GM19455 (cell line): ENCODE data around the gene HSPA12A.

Experiments used
- ATAC-seq: cut with Tn5 transposase; IDR thresholded peaks from one replicate; pipeline ENCODE4 v1.9.1; 2021; ENCODE audit not compliant: unreplicated experiment

Gene HSPA12A

DNA sequence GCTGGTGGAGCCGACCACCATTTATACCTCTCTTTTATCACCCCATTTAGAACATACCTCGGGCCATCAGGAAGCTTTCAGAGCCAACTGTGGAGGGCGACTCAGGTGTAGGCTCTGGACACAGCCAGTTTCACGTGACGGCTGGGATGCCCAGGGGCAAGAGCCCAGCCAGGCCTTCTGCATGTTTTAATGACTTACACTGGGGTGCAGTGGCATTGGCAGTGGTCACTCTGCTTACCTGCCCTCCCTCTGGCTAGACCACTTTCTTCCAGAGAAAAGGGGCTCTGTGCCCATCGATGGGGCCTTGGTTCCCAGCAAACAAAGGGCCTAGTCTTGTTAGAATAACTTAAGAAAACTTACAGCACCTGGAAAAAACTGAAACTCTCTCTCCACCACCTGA, 71.7 kb downstream of the HSPA12A start:
- no peak for ATAC-seq

DNA sequence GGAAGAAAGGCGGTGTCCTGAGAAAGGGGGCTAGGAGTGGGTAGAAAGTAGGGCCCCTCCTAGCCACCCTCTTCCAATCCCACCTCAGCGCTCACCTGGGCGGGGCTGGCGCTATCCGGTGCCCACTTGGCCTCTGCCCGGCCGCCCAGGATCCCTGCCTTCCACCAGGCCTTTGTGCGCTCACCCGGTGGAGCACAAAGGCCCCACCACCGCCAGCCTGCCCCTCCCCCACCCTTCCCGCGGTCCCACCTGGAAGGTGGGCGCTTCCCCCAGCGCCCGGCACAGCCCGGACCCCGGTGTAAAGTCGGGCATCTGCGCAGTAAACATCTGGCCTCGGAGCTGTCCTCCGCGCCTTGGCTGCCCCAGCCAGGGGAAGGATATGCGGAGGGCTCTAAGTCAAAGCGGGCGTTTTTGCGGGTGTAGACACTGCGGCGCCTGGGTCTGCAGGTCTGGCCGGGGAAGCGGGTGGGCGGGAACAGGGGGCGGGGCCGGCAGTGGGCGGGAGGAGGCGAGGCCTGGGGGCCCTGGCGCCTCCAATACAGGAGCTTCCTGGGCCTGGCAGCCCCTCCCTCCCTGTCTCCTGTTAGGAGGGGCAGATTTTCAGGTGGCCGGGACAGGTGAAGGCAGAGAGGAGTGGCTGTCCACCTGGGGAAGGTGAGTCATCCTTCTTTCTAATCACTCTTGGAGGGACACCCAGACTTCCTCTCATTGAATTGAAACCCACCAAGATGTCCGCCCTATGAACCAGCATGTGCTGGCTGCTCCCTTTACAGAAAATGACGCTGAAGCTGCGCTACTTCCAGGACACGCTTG, 72.3 kb downstream of the HSPA12A start:
- ATAC-seq = no peak

DNA sequence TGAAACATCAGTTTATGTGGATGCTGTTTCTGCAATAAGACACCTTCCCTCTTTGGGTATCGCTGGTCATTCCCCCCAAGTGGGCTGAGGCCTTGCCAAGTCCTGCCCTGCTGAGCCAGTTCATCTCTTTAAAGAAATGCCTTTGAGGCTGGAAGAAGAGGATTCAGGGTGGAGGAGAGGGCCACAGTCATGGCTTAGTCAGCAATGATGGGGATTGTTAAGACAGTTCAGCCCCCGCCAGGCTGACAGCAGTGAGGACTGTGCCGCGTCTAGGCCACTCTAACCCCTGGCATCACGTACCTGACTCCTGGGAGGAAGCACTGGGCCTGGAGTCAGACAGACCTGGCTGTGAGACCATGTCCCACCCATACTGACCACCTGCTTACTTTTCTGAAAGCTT, 73.3 kb downstream of the HSPA12A start:
- no peak for ATAC-seq

GRCh38 chr10:116668446-116668845, 73.9 kb downstream of the HSPA12A start:
- no peak for ATAC-seq

GRCh38 chr10:116668018-116668417, 74.3 kb downstream of the HSPA12A start:
- no peak for ATAC-seq

- no peak for ATAC-seq
These were observed 74.9 kb downstream of the HSPA12A start for GRCh38 chr10:116667484-116667883.

- no peak for ATAC-seq
These were observed 76.7 kb downstream of the HSPA12A start for GRCh38 chr10:116665541-116666125.

GRCh38 chr10:116664631-116665030, 77.7 kb downstream of the HSPA12A start:
- ATAC-seq = no peak

DNA sequence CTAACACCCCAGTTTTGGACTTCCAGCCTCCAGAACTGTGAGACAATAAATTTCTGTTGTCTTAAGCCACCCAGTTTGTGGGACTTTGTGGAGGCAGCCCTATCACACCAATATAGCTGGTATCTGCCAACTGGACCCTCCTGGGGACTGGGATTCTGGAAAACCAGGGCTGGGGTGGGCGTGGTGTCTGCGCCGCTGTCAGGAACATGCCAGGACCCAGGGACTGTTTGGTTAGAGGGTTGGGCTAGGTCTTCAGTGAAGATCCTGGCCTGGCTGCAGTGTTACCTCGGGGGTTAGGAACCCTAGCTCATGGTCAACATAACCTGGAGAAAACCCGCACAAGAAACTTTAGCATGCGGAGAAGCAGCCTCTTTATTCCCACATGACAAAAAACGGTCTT, 79.0 kb downstream of the HSPA12A start:
- ATAC-seq = no peak

DNA sequence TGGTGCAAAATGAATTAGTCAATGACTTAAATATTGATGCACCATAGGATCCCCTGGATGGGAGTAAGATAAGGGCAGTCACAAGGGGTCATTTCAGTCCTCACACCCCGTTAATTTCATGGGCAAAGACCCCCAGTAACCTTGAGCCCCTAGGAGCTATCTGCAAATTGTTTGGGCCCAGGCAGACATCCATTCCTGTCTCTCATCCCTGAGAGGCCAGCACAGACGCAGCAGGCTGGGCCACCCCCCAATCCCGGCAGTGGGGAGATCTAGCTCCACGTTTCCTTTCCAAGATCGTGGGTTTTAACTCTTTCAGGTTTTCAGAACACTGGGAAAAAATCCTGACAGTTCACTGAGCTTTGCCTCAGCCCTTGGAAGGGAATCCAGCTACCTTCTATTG, 81.5 kb downstream of the HSPA12A start:
- ATAC-seq = no peak

GRCh38 chr10:116659049-116659670, 83.2 kb downstream of the HSPA12A start:
- no peak for ATAC-seq

GRCh38 chr10:116657863-116658551, 84.4 kb downstream of the HSPA12A start:
- ATAC-seq = no peak

DNA sequence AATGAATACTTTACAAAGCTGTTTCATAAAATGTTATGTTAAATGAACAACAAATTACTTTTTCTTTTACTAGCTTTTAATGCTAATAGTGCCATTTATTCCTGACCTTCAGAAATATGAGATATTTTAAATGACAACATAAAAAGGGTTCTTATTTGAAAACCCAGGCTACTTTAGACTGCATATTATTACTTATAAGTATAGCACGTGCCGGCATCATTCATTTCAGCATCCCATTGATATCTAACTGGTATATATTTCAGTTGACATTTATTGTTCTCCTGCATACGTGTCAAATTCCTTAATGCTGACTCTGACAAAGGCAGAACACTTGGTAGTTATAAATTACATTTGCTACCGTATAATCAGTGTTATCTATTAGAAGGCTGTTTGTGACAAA, 86.3 kb downstream of the HSPA12A start:
- no peak for ATAC-seq

- ATAC-seq = no peak
These were observed 86.8 kb downstream of the HSPA12A start for GRCh38 chr10:116655568-116655967.

DNA sequence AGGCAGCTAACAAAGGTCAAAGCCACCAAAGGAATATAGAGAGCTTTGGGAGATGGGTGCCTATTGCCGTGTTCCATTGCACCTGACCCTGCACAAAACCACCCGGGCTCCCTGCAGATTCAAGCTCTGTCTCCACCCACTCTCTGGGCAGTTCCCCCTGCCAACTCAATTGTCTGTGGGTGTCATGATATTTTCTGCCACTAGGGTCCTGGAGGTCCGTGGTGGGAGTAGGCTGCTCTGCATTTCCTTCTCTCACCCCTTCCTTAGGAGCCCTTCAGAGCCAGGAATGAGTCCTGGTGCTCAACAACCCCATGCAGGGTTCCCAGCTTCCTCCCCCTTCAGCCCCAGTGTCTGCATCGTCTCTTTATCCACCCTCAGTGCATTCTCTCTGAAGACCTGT, 87.5 kb downstream of the HSPA12A start:
- no peak for ATAC-seq

GRCh38 chr10:116653885-116654284, 88.5 kb downstream of the HSPA12A start:
- ATAC-seq = no peak

GRCh38 chr10:116648903-116649302, 93.5 kb downstream of the HSPA12A start:
- ATAC-seq = no peak

DNA sequence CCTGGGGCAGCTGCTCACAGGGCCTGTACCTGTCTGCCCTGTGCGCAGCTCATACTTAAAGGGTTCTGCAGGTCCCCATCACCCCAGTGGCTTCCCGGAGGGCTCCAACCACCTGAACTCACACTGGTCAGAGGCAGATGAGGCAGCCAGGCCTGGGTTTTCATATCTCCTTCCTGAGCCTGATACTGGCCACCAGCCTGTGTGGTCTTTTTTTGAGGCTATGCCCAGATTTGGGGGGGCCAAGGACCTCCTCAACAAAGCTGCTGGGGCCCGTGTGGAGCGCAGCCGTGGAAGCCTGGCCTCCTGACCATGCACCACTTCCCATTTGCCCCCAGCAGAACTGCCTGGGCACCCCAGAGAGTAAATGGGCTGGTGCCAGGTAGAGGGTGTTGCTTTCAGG, 95.9 kb downstream of the HSPA12A start:
- ATAC-seq = no peak

GRCh38 chr10:116637830-116638229, 104.5 kb downstream of the HSPA12A start:
- no peak for ATAC-seq

DNA sequence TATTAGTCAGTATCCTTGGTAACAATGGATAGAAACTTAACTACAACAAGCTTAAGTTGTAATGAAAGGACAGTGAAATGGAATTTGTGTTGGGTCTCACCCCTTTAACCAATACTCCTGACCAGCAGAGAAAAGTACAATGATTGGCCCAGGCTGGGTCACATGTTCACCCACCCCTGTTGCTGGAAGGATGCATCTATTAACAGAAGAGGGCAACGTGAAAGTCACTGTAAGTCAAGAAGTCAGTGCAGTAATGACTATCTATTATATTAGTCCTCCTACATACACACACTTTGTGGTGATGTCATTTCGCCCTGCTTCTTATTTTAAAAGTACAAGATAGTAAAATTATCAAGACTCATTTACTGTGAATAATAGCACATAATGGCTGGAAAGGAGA, 105.4 kb downstream of the HSPA12A start:
- no peak for ATAC-seq

- ATAC-seq = no peak
These were observed 106.0 kb downstream of the HSPA12A start for GRCh38 chr10:116636385-116636784.
